Neuronal stem cell (in vitro differentiated cells): ENCODE data around the gene GIMAP5.

ENCODE experiments used
- DNase-seq: peaks from one replicate; pipeline ENCODE4 v3.0.0-alpha.2; 2013; ENCODE audit warnings: low spot score
- H2AFZ ChIP-seq: one replicate; pipeline ENCODE4 v1.6.1; 2013; ENCODE audit warnings: mild to moderate bottlenecking, low read length, inconsistent platforms
- H2AK5ac ChIP-seq: 2 replicates; pipeline ENCODE4 v1.6.1; 2013; ENCODE audit warnings: low read depth, mild to moderate bottlenecking, inconsistent platforms, low read length, moderate library complexity, mixed read lengths
- H2BK120ac ChIP-seq: 2 replicates; pipeline ENCODE4 v1.6.1; 2013; ENCODE audit warnings: low read depth, mild to moderate bottlenecking, inconsistent platforms, low read length, moderate library complexity, mixed read lengths
- H2BK12ac ChIP-seq: one replicate; pipeline ENCODE4 v1.6.1; 2013; ENCODE audit warnings: low read length, inconsistent platforms
- H2BK15ac ChIP-seq: 2 replicates; pipeline ENCODE4 v1.6.1; 2013; ENCODE audit warnings: mild to moderate bottlenecking, low read length, inconsistent platforms, mixed read lengths
- H2BK5ac ChIP-seq: one replicate; pipeline ENCODE4 v1.6.1; 2013; ENCODE audit warnings: inconsistent platforms, mild to moderate bottlenecking, low read length, moderate library complexity
- H3K14ac ChIP-seq: one replicate; pipeline ENCODE4 v1.6.1; 2013; ENCODE audit warnings: low read length, inconsistent platforms
- H3K18ac ChIP-seq: 2 replicates; pipeline ENCODE4 v1.6.1; 2013; ENCODE audit warnings: low read length, inconsistent platforms
- H3K23ac ChIP-seq: 2 replicates; pipeline ENCODE4 v1.6.1; 2013; ENCODE audit warnings: low read depth, mild to moderate bottlenecking, mixed read lengths, low read length, inconsistent platforms; ENCODE audit not compliant: poor library complexity
- H3K27ac ChIP-seq: replicated peaks from 3 replicates; pipeline ENCODE4 v1.5.1; 2013; ENCODE audit warnings: low read length, inconsistent platforms
- H3K27me3 ChIP-seq, 3 experiments: 2 replicates each; pipeline ENCODE4 v1.6.1; 2013; ENCODE audit warnings: low read length in 3 of 3, mild to moderate bottlenecking in 2 of 3, inconsistent platforms in 1 of 3, low read depth in 1 of 3, mixed read lengths in 1 of 3, moderate library complexity in 1 of 3; ENCODE audit not compliant: control insufficient read depth in 3 of 3, insufficient read depth in 3 of 3
- H3K36me3 ChIP-seq, 2 donors: replicated peaks in 1 of 2; 2 replicates each; pipeline ENCODE4 v1.6.1; 2013; ENCODE audit warnings: low read length in 2 of 2; ENCODE audit not compliant: control insufficient read depth in 2 of 2, insufficient read depth in 2 of 2
- H3K4ac ChIP-seq: 2 replicates; pipeline ENCODE4 v1.6.1; 2013; ENCODE audit warnings: inconsistent platforms, mild to moderate bottlenecking, low read length, moderate library complexity
- H3K4me1 ChIP-seq, 2 donors: 1 replicate in 1 of 2; 2 replicates in 1 of 2; pipeline ENCODE4 v1.6.1; 2013; ENCODE audit warnings: low read length in 2 of 2, low read depth in 1 of 2; ENCODE audit not compliant: control insufficient read depth in 2 of 2, insufficient read depth in 1 of 2
- H3K4me2 ChIP-seq: one replicate; pipeline ENCODE4 v1.6.1; 2013; ENCODE audit warnings: mild to moderate bottlenecking, low read length, inconsistent platforms; ENCODE audit not compliant: insufficient read depth, poor library complexity, severe bottlenecking
- H3K4me3 ChIP-seq, 2 donors: 2 replicates each; pipeline ENCODE4 v1.5.1; 2013; ENCODE audit warnings: low read length in 2 of 2, mild to moderate bottlenecking in 2 of 2, inconsistent platforms in 1 of 2, moderate library complexity in 1 of 2
- H3K79me1 ChIP-seq: one replicate; pipeline ENCODE4 v1.6.1; 2013; ENCODE audit warnings: low read depth, mild to moderate bottlenecking, inconsistent platforms, low read length, moderate library complexity
- H3K9ac ChIP-seq: one replicate; pipeline ENCODE4 v1.6.1; 2013; ENCODE audit warnings: mild to moderate bottlenecking, low read depth, low read length, inconsistent platforms; ENCODE audit not compliant: poor library complexity
- H3K9me3 ChIP-seq, 2 donors: replicated peaks in 1 of 2; 2 replicates each; pipeline versions ENCODE3 to v1.6.1; 2013; ENCODE audit warnings: low read length in 2 of 2, mild to moderate bottlenecking in 2 of 2, inconsistent platforms in 1 of 2, low read depth in 1 of 2, mixed read lengths in 1 of 2, moderate library complexity in 1 of 2; ENCODE audit not compliant: control insufficient read depth in 2 of 2, insufficient read depth in 1 of 2
- H4K8ac ChIP-seq: one replicate; pipeline ENCODE4 v1.6.1; 2013; ENCODE audit warnings: low read depth, mild to moderate bottlenecking, inconsistent platforms, low read length, moderate library complexity
- H4K91ac ChIP-seq: one replicate; pipeline ENCODE4 v1.6.1; 2013; ENCODE audit warnings: low read length, low read depth, mild to moderate bottlenecking, inconsistent platforms; ENCODE audit not compliant: poor library complexity
- WGBS, 2 donors: extraction: QIAGEN DNeasy Blood & Tissue Kit; methylation state at CpG; one replicate each; pipeline ENCODE4 v1.1.7; 2013; ENCODE audit warnings: missing lambda C conversion rate in 2 of 2, mixed read lengths in 1 of 2; ENCODE audit not compliant: insufficient read length in 2 of 2, insufficient replicate concordance in 1 of 2; ENCODE audit errors: extremely low coverage in 2 of 2; 5-methylcytosine and 5-hydroxymethylcytosine counted together

Gene GIMAP5

GRCh38 chr7:150744041-150744656 is 6.9 kb downstream of the GIMAP5 start:
- H3K14ac ChIP-seq: no peak overlapping the region
- no peaks in the 10 kb centered on the region for H3K27me3 ChIP-seq

GRCh38 chr7:150745086-150745485 is 7.9 kb downstream of the GIMAP5 start:
- no peak overlapping the region for H2BK12ac ChIP-seq
- no peak overlapping the region for H2BK5ac ChIP-seq
- H3K9ac ChIP-seq: no peak overlapping the region
- H3K4ac ChIP-seq: no peak overlapping the region
- no peak for DNase-seq
- H3K27ac ChIP-seq: no peak overlapping the region
- no peak overlapping the region for H2BK15ac ChIP-seq
- H3K23ac ChIP-seq: no peak overlapping the region
- H3K79me1 ChIP-seq: no peaks in the 10 kb centered on the region
- H2BK120ac ChIP-seq: no peak overlapping the region
- H3K4me2 ChIP-seq: no peak overlapping the region
- no peak overlapping the region for H2AK5ac ChIP-seq
- H3K9me3 ChIP-seq: no peaks in the 10 kb centered on the region
- no peaks in the 10 kb centered on the region for H3K36me3 ChIP-seq
- no peaks in the 10 kb centered on the region for H3K27me3 ChIP-seq
- no peak overlapping the region for H3K14ac ChIP-seq
- no peak overlapping the region for H3K18ac ChIP-seq
- no peak overlapping the region for H4K8ac ChIP-seq
- H3K4me3 ChIP-seq: no peak overlapping the region
- H3K4me1 ChIP-seq: no peaks in the 10 kb centered on the region
- no CpG with 5 or more reads among the region's 5 CpGs for WGBS, 2 donors
- no peak overlapping the region for H4K91ac ChIP-seq
- H2AFZ ChIP-seq: no peak overlapping the region

More at GRCh38 chr7:150744041-150744656, 6.9 kb downstream of the GIMAP5 start:
- no peak overlapping the region for H2AK5ac ChIP-seq
- no peak overlapping the region for H3K4me3 ChIP-seq
- no peak overlapping the region for H3K23ac ChIP-seq
- H3K79me1 ChIP-seq: no peaks in the 10 kb centered on the region
- no peaks in the 10 kb centered on the region for H3K4me1 ChIP-seq
- H3K9me3 ChIP-seq: no peaks in the 10 kb centered on the region
- H2BK120ac ChIP-seq: no peak overlapping the region
- H4K91ac ChIP-seq: no peak overlapping the region
- no peak overlapping the region for H3K4ac ChIP-seq
- no peak overlapping the region for H2AFZ ChIP-seq
- no peak overlapping the region for H3K27ac ChIP-seq
- no peak overlapping the region for H3K4me2 ChIP-seq
- no peak overlapping the region for H2BK15ac ChIP-seq
- no peaks in the 10 kb centered on the region for H3K36me3 ChIP-seq
- H4K8ac ChIP-seq: no peak overlapping the region
- no peak for DNase-seq
- H3K18ac ChIP-seq: no peak overlapping the region
- no CpG with 5 or more reads among the region's 8 CpGs for WGBS, 2 donors
- H2BK12ac ChIP-seq: no peak overlapping the region
- no peak overlapping the region for H3K9ac ChIP-seq
- H2BK5ac ChIP-seq: no peak overlapping the region

- H3K9me3 ChIP-seq: no peaks in the 10 kb centered on the region
- WGBS, 2 donors: no CpG with 5 or more reads among the region's 3 CpGs
- H3K23ac ChIP-seq: no peak overlapping the region
- no peak overlapping the region for H3K14ac ChIP-seq
- H3K4me3 ChIP-seq: no peak overlapping the region
- no peaks in the 10 kb centered on the region for H3K79me1 ChIP-seq
- no peaks in the 10 kb centered on the region for H3K4me1 ChIP-seq
- no peak overlapping the region for H3K27ac ChIP-seq
- H2BK15ac ChIP-seq: no peak overlapping the region
- DNase-seq: no peak
- H4K8ac ChIP-seq: no peak overlapping the region
- H2AFZ ChIP-seq: no peak overlapping the region
- H2BK12ac ChIP-seq: no peak overlapping the region
- no peak overlapping the region for H3K18ac ChIP-seq
- no peaks in the 10 kb centered on the region for H3K27me3 ChIP-seq
- no peak overlapping the region for H3K9ac ChIP-seq
- no peak overlapping the region for H3K4ac ChIP-seq
- H2BK120ac ChIP-seq: no peak overlapping the region
- no peaks in the 10 kb centered on the region for H3K36me3 ChIP-seq
- no peak overlapping the region for H4K91ac ChIP-seq
- H2BK5ac ChIP-seq: no peak overlapping the region
- H3K4me2 ChIP-seq: no peak overlapping the region
- no peak overlapping the region for H2AK5ac ChIP-seq
Measured at GRCh38 chr7:150745876-150746275, 8.7 kb downstream of the GIMAP5 start.

- Histone ChIP-seq H2BK15ac (no peak overlapping the region), H3K79me1 (no peaks in the 10 kb centered on the region), H2BK5ac (no peak overlapping the region), H4K91ac (no peak overlapping the region), H3K36me3 (no peaks in the 10 kb centered on the region), H3K4me3 (no peak overlapping the region), H4K8ac (no peak overlapping the region), H2BK120ac (no peak overlapping the region), H3K9ac (no peak overlapping the region), H2BK12ac (no peak overlapping the region), H2AK5ac (no peak overlapping the region), H3K4ac (no peak overlapping the region), H3K27me3 (no peaks in the 10 kb centered on the region), H3K9me3 (no peaks in the 10 kb centered on the region), H3K23ac (no peak overlapping the region), H3K14ac (no peak overlapping the region), H2AFZ (no peak overlapping the region), H3K4me1 (no peaks in the 10 kb centered on the region), H3K27ac (no peak overlapping the region), H3K4me2 (no peak overlapping the region), H3K18ac (no peak overlapping the region)
- WGBS, 2 donors: no CpG with 5 or more reads among the region's 6 CpGs
- no peak for DNase-seq
Measured at GRCh38 chr7:150746921-150747320, 9.7 kb downstream of the GIMAP5 start.
